ENCODE results near the gene SUPT7L. TPM values are rescaled to one million over a fixed set of nuclear protein-coding genes. Genes with fewer than 3 reads are reported as not detected.
"Not testable (repeated sequence)": the region's sequence is repeated elsewhere in the genome, so short reads cannot be mapped to it uniquely, and the experiment has no call there.

Gene SUPT7L
- total RNA-seq, 1 donor from 2014 or later: 16.7 TPM

GRCh38 chr2:27687232-27687631 is 23.8 kb upstream of the SUPT7L start:
- Histone ChIP-seq H3K36me3 (ENCODE audit: control insufficient read depth in 3 of 3, insufficient read depth in 3 of 3, low read length in 3 of 3) (peaks cover 18 to 44% (median 23%) of the 10 kb centered on the region in 3 donors), H3K9ac (ENCODE audit: low read depth in 1 of 3, low read length in 3 of 3) (no peak overlapping the region), H3K9me3 (ENCODE audit: control insufficient read depth in 3 of 3, low read length in 3 of 3) (no peaks in the 10 kb centered on the region), H3K27ac (ENCODE audit: low read depth, low read length) (no peak overlapping the region), H3K4me1 (ENCODE audit: control insufficient read depth in 3 of 3, insufficient read depth in 3 of 3, low read length in 3 of 3) (peaks cover 0 to 8% (median 8%) of the 10 kb centered on the region in 3 donors), H3K27me3 (ENCODE audit: control insufficient read depth in 3 of 3, insufficient read depth in 3 of 3, low read length in 3 of 3) (no peaks in the 10 kb centered on the region), H3K4me3 (ENCODE audit: low read length in 3 of 3) (no peak overlapping the region)

DNA sequence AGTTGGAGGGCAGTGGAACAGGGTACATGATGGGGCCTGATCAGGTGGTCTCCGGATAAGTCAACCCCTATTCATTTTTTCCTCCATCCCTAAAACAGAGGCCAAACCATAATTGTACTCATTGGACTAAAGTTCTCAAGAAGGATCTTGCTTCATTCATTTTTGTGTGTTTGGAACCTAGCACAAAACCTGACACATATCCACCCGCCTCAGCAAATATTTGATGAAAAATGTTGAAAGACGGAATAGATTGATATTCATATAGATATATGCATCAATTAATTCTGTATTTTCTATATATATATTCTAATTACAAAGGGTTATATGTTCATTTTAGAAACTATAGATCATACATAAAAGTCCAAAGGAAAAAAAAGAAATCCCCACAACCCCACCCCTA is 22.2 kb upstream of the SUPT7L start:
- Histone ChIP-seq H3K36me3 (ENCODE audit: control insufficient read depth in 3 of 3, insufficient read depth in 3 of 3, low read length in 3 of 3) (peaks cover 21 to 51% (median 23%) of the 10 kb centered on the region in 3 donors), H3K9me3 (ENCODE audit: control insufficient read depth in 3 of 3, low read length in 3 of 3) (no peaks in the 10 kb centered on the region), H3K9ac (ENCODE audit: low read depth in 1 of 3, low read length in 3 of 3) (no peak overlapping the region), H3K4me1 (ENCODE audit: control insufficient read depth in 3 of 3, insufficient read depth in 3 of 3, low read length in 3 of 3) (peaks cover 0 to 8% (median 8%) of the 10 kb centered on the region in 3 donors), H3K27me3 (ENCODE audit: control insufficient read depth in 3 of 3, insufficient read depth in 3 of 3, low read length in 3 of 3) (no peaks in the 10 kb centered on the region), H3K4me3 (ENCODE audit: low read length in 3 of 3) (no peak overlapping the region), H3K27ac (ENCODE audit: low read depth, low read length) (no peak overlapping the region)

- H3K27ac ChIP-seq (ENCODE audit: low read depth, low read length); H3K9ac ChIP-seq (ENCODE audit: low read depth in 1 of 3, low read length in 3 of 3); H3K9me3 ChIP-seq (ENCODE audit: control insufficient read depth in 3 of 3, low read length in 3 of 3); H3K4me1 ChIP-seq (ENCODE audit: control insufficient read depth in 3 of 3, insufficient read depth in 3 of 3, low read length in 3 of 3); H3K27me3 ChIP-seq (ENCODE audit: control insufficient read depth in 3 of 3, insufficient read depth in 3 of 3, low read length in 3 of 3); H3K4me3 ChIP-seq (ENCODE audit: low read length in 3 of 3): not testable (repeated sequence)
- H3K36me3 ChIP-seq (ENCODE audit: control insufficient read depth in 3 of 3, insufficient read depth in 3 of 3, low read length in 3 of 3): peaks cover 21 to 53% (median 23%) of the 10 kb centered on the region in 3 donors
Observed at GRCh38 chr2:27685006-27685405, 21.6 kb upstream of the SUPT7L start.

- Histone ChIP-seq H3K9me3 (ENCODE audit: control insufficient read depth in 3 of 3, low read length in 3 of 3) (no peaks in the 10 kb centered on the region), H3K36me3 (ENCODE audit: control insufficient read depth in 3 of 3, insufficient read depth in 3 of 3, low read length in 3 of 3) (peaks cover 31 to 55% (median 31%) of the 10 kb centered on the region in 3 donors), H3K4me1 (ENCODE audit: control insufficient read depth in 3 of 3, insufficient read depth in 3 of 3, low read length in 3 of 3) (no peaks in the 10 kb centered on the region), H3K4me3 (ENCODE audit: low read length in 3 of 3) (no peak overlapping the region), H3K27me3 (ENCODE audit: control insufficient read depth in 3 of 3, insufficient read depth in 3 of 3, low read length in 3 of 3) (no peaks in the 10 kb centered on the region), H3K9ac (ENCODE audit: low read depth in 1 of 3, low read length in 3 of 3) (no peak overlapping the region), H3K27ac (ENCODE audit: low read depth, low read length) (no peak overlapping the region)
Observed at GRCh38 chr2:27683390-27684071, 20.1 kb upstream of the SUPT7L start.

GRCh38 chr2:27682334-27682771 is 18.9 kb upstream of the SUPT7L start:
- not testable (repeated sequence) for H3K9ac ChIP-seq (ENCODE audit: low read depth in 1 of 3, low read length in 3 of 3); H3K27me3 ChIP-seq (ENCODE audit: control insufficient read depth in 3 of 3, insufficient read depth in 3 of 3, low read length in 3 of 3); H3K9me3 ChIP-seq (ENCODE audit: control insufficient read depth in 3 of 3, low read length in 3 of 3); H3K4me3 ChIP-seq (ENCODE audit: low read length in 3 of 3); H3K27ac ChIP-seq (ENCODE audit: low read depth, low read length); H3K4me1 ChIP-seq (ENCODE audit: control insufficient read depth in 3 of 3, insufficient read depth in 3 of 3, low read length in 3 of 3)
- H3K36me3 ChIP-seq (ENCODE audit: control insufficient read depth in 3 of 3, insufficient read depth in 3 of 3, low read length in 3 of 3): peaks cover 29 to 59% (median 36%) of the 10 kb centered on the region in 3 donors

DNA sequence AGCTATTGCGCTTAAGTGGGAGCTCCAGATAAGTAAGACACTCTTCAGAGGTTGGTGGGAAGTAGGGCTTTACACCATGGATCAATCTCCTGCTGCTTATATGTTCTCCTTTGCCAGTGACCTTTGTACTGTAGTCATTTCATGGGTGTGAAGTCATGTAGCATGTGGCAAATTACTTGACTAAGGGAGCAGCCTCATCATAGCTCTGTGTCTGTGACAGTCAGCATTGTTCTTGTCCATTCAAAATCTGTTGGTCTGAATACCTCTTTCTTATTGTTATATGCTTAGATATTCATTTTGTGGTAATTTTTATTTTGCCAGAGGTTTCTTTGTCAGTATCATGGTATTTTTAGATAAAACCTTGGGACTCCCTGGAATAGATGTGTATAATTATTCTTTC is 18.4 kb upstream of the SUPT7L start:
- Histone ChIP-seq H3K36me3 (ENCODE audit: control insufficient read depth in 3 of 3, insufficient read depth in 3 of 3, low read length in 3 of 3) (peaks cover 29 to 60% (median 41%) of the 10 kb centered on the region in 3 donors), H3K27ac (ENCODE audit: low read depth, low read length) (peak overlapping the region; percentile 38), H3K4me3 (ENCODE audit: low read length in 3 of 3) (no peak overlapping the region), H3K9ac (ENCODE audit: low read depth in 1 of 3, low read length in 3 of 3) (no peak overlapping the region), H3K9me3 (ENCODE audit: control insufficient read depth in 3 of 3, low read length in 3 of 3) (no peaks in the 10 kb centered on the region), H3K27me3 (ENCODE audit: control insufficient read depth in 3 of 3, insufficient read depth in 3 of 3, low read length in 3 of 3) (no peaks in the 10 kb centered on the region), H3K4me1 (ENCODE audit: control insufficient read depth in 3 of 3, insufficient read depth in 3 of 3, low read length in 3 of 3) (no peaks in the 10 kb centered on the region)

GRCh38 chr2:27680571-27680970 is 17.2 kb upstream of the SUPT7L start:
- H3K9me3 ChIP-seq (ENCODE audit: control insufficient read depth in 3 of 3, low read length in 3 of 3): no peaks in the 10 kb centered on the region
- no peak overlapping the region for H3K9ac ChIP-seq (ENCODE audit: low read depth in 1 of 3, low read length in 3 of 3)
- peaks cover 31 to 62% (median 39%) of the 10 kb centered on the region in 3 donors for H3K36me3 ChIP-seq (ENCODE audit: control insufficient read depth in 3 of 3, insufficient read depth in 3 of 3, low read length in 3 of 3)
- H3K4me3 ChIP-seq (ENCODE audit: low read length in 3 of 3): no peak overlapping the region
- H3K27ac ChIP-seq (ENCODE audit: low read depth, low read length): no peak overlapping the region
- H3K4me1 ChIP-seq (ENCODE audit: control insufficient read depth in 3 of 3, insufficient read depth in 3 of 3, low read length in 3 of 3): no peaks in the 10 kb centered on the region
- H3K27me3 ChIP-seq (ENCODE audit: control insufficient read depth in 3 of 3, insufficient read depth in 3 of 3, low read length in 3 of 3): no peaks in the 10 kb centered on the region

DNA sequence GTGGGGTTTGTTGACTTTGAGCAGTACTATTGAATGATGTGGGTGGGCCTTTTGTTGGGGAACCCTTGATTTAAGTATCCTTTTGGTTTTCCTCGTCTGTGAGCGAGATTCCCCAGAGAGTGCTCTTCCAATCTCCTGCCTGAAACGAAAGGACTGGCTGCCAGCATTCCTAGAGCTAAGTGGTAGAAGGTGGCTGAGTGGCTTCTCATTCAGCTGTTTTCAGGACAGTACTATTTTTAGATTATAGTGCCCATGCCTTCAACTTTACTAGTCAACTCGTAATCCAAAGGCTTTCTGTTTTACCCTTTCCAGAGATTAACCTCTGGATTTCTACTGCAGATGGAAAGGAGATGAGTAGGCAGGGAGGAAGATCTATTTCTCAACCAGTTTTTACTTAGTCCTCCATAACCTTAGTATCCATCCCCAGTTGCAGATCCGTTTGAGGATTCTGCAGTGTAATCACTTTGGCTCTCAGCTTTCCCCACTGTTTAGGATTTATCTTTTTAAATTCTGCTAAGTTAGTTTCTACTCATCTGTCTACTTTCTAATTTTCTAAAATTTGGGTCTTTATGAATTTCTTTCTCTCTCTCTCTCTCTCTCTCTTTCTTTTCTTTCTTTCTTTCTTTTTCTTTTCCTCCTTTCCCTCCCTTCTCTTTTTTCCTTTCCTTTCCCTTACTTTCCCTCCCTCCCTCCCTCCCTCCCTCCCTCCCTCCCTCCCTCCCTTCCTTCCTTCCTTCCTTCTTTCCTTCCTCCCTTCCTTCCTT is 9.5 kb upstream of the SUPT7L start:
- Histone ChIP-seq H3K27ac (ENCODE audit: low read depth, low read length) (peak overlapping the region; percentile 8), H3K9me3 (ENCODE audit: control insufficient read depth in 3 of 3, low read length in 3 of 3) (no peaks in the 10 kb centered on the region), H3K9ac (ENCODE audit: low read depth in 1 of 3, low read length in 3 of 3) (peak overlapping the region in 1 of 3 donors; percentile 27), H3K27me3 (ENCODE audit: control insufficient read depth in 3 of 3, insufficient read depth in 3 of 3, low read length in 3 of 3) (no peaks in the 10 kb centered on the region), H3K4me1 (ENCODE audit: control insufficient read depth in 3 of 3, insufficient read depth in 3 of 3, low read length in 3 of 3) (peaks cover 0 to 6% (median 2%) of the 10 kb centered on the region in 3 donors), H3K36me3 (ENCODE audit: control insufficient read depth in 3 of 3, insufficient read depth in 3 of 3, low read length in 3 of 3) (peaks cover 12 to 62% (median 48%) of the 10 kb centered on the region in 3 donors), H3K4me3 (ENCODE audit: low read length in 3 of 3) (no peak overlapping the region)

DNA sequence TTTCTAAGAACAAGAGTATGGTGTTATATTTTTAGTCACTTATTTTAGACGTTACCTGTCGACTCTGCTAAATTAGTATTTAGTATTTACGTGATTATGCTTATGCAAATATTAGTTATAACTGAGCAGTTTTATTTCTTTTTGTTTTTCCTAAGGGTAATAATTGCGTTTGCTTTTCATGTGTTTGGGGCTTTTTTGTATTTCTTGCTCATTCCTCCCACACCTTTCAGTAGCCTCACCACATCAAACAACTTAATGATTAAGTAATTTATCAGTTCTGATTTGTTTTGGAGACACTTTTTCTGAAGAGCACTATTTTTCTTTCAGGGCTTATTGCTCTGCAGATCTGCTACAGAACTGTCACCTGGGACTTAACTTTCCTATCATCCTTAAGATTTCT is 7.8 kb upstream of the SUPT7L start:
- peaks cover 0 to 6% (median 2%) of the 10 kb centered on the region in 3 donors for H3K4me1 ChIP-seq (ENCODE audit: control insufficient read depth in 3 of 3, insufficient read depth in 3 of 3, low read length in 3 of 3)
- H3K36me3 ChIP-seq (ENCODE audit: control insufficient read depth in 3 of 3, insufficient read depth in 3 of 3, low read length in 3 of 3): peaks cover 12 to 50% (median 45%) of the 10 kb centered on the region in 3 donors
- no peaks in the 10 kb centered on the region for H3K27me3 ChIP-seq (ENCODE audit: control insufficient read depth in 3 of 3, insufficient read depth in 3 of 3, low read length in 3 of 3)
- H3K9ac ChIP-seq (ENCODE audit: low read depth in 1 of 3, low read length in 3 of 3): no peak overlapping the region
- no peaks in the 10 kb centered on the region for H3K9me3 ChIP-seq (ENCODE audit: control insufficient read depth in 3 of 3, low read length in 3 of 3)
- no peak overlapping the region for H3K4me3 ChIP-seq (ENCODE audit: low read length in 3 of 3)
- H3K27ac ChIP-seq (ENCODE audit: low read depth, low read length): no peak overlapping the region

DNA sequence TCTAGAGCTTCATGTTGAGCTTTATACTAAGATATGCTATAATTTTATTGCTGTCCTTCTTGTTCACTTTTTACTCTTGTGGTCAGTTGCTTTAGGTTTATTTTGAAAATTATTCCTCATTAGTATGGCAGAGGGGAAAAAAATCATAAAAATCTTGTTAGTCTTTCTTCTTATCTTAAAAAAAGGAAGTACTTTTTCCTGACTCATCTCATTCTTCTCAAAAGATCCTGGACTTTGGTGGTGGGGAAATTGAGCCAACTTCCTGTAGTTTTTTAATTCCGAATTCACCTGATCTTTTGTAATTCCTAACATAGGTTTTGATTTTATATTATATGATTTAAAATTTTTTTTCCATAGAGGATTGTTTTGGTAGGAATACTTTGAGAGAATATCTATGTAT is 4.0 kb upstream of the SUPT7L start:
- H3K36me3 ChIP-seq (ENCODE audit: control insufficient read depth in 3 of 3, insufficient read depth in 3 of 3, low read length in 3 of 3): peaks cover 7 to 32% (median 25%) of the 10 kb centered on the region in 3 donors
- no peaks in the 10 kb centered on the region for H3K9me3 ChIP-seq (ENCODE audit: control insufficient read depth in 3 of 3, low read length in 3 of 3)
- no peak overlapping the region for H3K4me3 ChIP-seq (ENCODE audit: low read length in 3 of 3)
- no peak overlapping the region for H3K9ac ChIP-seq (ENCODE audit: low read depth in 1 of 3, low read length in 3 of 3)
- H3K4me1 ChIP-seq (ENCODE audit: control insufficient read depth in 3 of 3, insufficient read depth in 3 of 3, low read length in 3 of 3): peaks cover 13 to 23% (median 17%) of the 10 kb centered on the region in 3 donors
- H3K27me3 ChIP-seq (ENCODE audit: control insufficient read depth in 3 of 3, insufficient read depth in 3 of 3, low read length in 3 of 3): no peaks in the 10 kb centered on the region
- H3K27ac ChIP-seq (ENCODE audit: low read depth, low read length): no peak overlapping the region

Data from skeletal muscle tissue (tissue), 4 donors.